HG02759 (cell line): ENCODE data around the gene MTHFD1L.
"Not testable (repeated sequence)": the region's sequence is repeated elsewhere in the genome, so short reads cannot be mapped to it uniquely, and the experiment has no call there.

ENCODE experiments used
- ATAC-seq: cut with Tn5 transposase; IDR thresholded peaks from one replicate; pipeline ENCODE4 v1.9.1; 2021; ENCODE audit warnings: mild to moderate bottlenecking, moderate library complexity; ENCODE audit not compliant: unreplicated experiment

MTHFD1L gene

GRCh38 chr6:151113641-151114040, 248.1 kb downstream of the MTHFD1L start:
- ATAC-seq: no peak

- ATAC-seq: no peak
These were observed 253.1 kb downstream of the MTHFD1L start for GRCh38 chr6:151118461-151119123.

GRCh38 chr6:151119823-151120524, 254.5 kb downstream of the MTHFD1L start:
- no peak for ATAC-seq

- ATAC-seq: no peak
These were observed 256.4 kb downstream of the MTHFD1L start for GRCh38 chr6:151121900-151122299.

- not testable (repeated sequence) for ATAC-seq
These were observed 258.1 kb downstream of the MTHFD1L start for GRCh38 chr6:151123641-151124040.

GRCh38 chr6:151125242-151125641, 259.7 kb downstream of the MTHFD1L start:
- ATAC-seq: not testable (repeated sequence)

- not testable (repeated sequence) for ATAC-seq
These were observed 260.3 kb downstream of the MTHFD1L start for GRCh38 chr6:151125651-151126416.

GRCh38 chr6:151126417-151126724, 260.9 kb downstream of the MTHFD1L start:
- ATAC-seq: not testable (repeated sequence)

- not testable (repeated sequence) for ATAC-seq
These were observed 261.8 kb downstream of the MTHFD1L start for GRCh38 chr6:151127133-151127798.

- ATAC-seq: no peak
These were observed 263.4 kb downstream of the MTHFD1L start for GRCh38 chr6:151128763-151129370.

GRCh38 chr6:151130329-151130728, 264.8 kb downstream of the MTHFD1L start:
- ATAC-seq: no peak

- no peak for ATAC-seq
These were observed 266.0 kb downstream of the MTHFD1L start for GRCh38 chr6:151131324-151132007.

GRCh38 chr6:151136141-151136755, 270.7 kb downstream of the MTHFD1L start:
- ATAC-seq: no peak

- ATAC-seq: no peak
These were observed 272.0 kb downstream of the MTHFD1L start for GRCh38 chr6:151137542-151137941.

- ATAC-seq: no peak
These were observed 274.0 kb downstream of the MTHFD1L start for GRCh38 chr6:151139524-151139923.

GRCh38 chr6:151140767-151141166, 275.3 kb downstream of the MTHFD1L start:
- ATAC-seq: no peak

- ATAC-seq: no peak
These were observed 276.2 kb downstream of the MTHFD1L start for GRCh38 chr6:151141685-151142084.

GRCh38 chr6:151142676-151143075, 277.2 kb downstream of the MTHFD1L start:
- no peak for ATAC-seq

- no peak for ATAC-seq
These were observed 277.8 kb downstream of the MTHFD1L start for GRCh38 chr6:151143337-151143736.

- no peak for ATAC-seq
These were observed 278.3 kb downstream of the MTHFD1L start for GRCh38 chr6:151143806-151144205.
